Activated CD4-positive, alpha-beta T cell treated with anti-CD3 and anti-CD28 coated beads, Interleukin-10, Interleukin-2, amounts not matched to agents 100 ng/mL and 50 ng/mL, durations not matched to agents 16 hours and 8 hours (primary cell): ENCODE data around the gene MACIR.

Experiments used
- DNase-seq: peaks from one replicate; pipeline ENCODE4 v3.0.0-alpha.2; 2020

Gene MACIR

GRCh38 chr5:103247118-103247517, 11.4 kb upstream of the MACIR start:
- DNase-seq = no peak

GRCh38 chr5:103249068-103249467, 9.5 kb upstream of the MACIR start:
- DNase-seq = no peak

- DNase-seq = no peak
Measured at GRCh38 chr5:103254921-103255320, 3.6 kb upstream of the MACIR start.

- no peak for DNase-seq
Measured at GRCh38 chr5:103255691-103256090, 2.9 kb upstream of the MACIR start.

GRCh38 chr5:103256178-103256577, 2.4 kb upstream of the MACIR start:
- no peak for DNase-seq

- peak; percentile 72 for DNase-seq
Measured at GRCh38 chr5:103258957-103259704, 568 bp downstream of the MACIR start.

GRCh38 chr5:103259705-103260355, 1.3 kb downstream of the MACIR start:
- DNase-seq = no peak

GRCh38 chr5:103260951-103261350, 2.4 kb downstream of the MACIR start:
- peak; percentile 12 for DNase-seq

GRCh38 chr5:103262422-103262871, 3.9 kb downstream of the MACIR start:
- DNase-seq = no peak

GRCh38 chr5:103263054-103263453, 4.5 kb downstream of the MACIR start:
- no peak for DNase-seq

- no peak for DNase-seq
Measured at GRCh38 chr5:103264508-103264907, 5.9 kb downstream of the MACIR start.

GRCh38 chr5:103270581-103270980, 12.0 kb downstream of the MACIR start:
- DNase-seq = no peak

- no peak for DNase-seq
Measured at GRCh38 chr5:103271570-103272289, 13.2 kb downstream of the MACIR start.

GRCh38 chr5:103272377-103272776, 13.8 kb downstream of the MACIR start:
- DNase-seq = no peak

GRCh38 chr5:103273952-103274351, 15.4 kb downstream of the MACIR start:
- no peak for DNase-seq

GRCh38 chr5:103275851-103276250, 17.3 kb downstream of the MACIR start:
- DNase-seq = no peak

GRCh38 chr5:103280967-103281366, 22.4 kb downstream of the MACIR start:
- DNase-seq = no peak

GRCh38 chr5:103283120-103283519, 24.6 kb downstream of the MACIR start:
- no peak for DNase-seq

- no peak for DNase-seq
Measured at GRCh38 chr5:103283869-103284268, 25.3 kb downstream of the MACIR start.

- no peak for DNase-seq
Measured at GRCh38 chr5:103286622-103287021, 28.1 kb downstream of the MACIR start.

- no peak for DNase-seq
Measured at GRCh38 chr5:103289024-103289423, 30.5 kb downstream of the MACIR start.

- DNase-seq = no peak
Measured at GRCh38 chr5:103290846-103291245, 32.3 kb downstream of the MACIR start.

GRCh38 chr5:103291606-103292005, 33.0 kb downstream of the MACIR start:
- no peak for DNase-seq

GRCh38 chr5:103293099-103293498, 34.5 kb downstream of the MACIR start:
- DNase-seq = no peak
